HG02852 (cell line): ENCODE data around the gene CAMSAP1.

Experiments used
- ATAC-seq: cut with Tn5 transposase; IDR thresholded peaks from one replicate; pipeline ENCODE4 v1.9.1; 2021; ENCODE audit warnings: mild to moderate bottlenecking, moderate library complexity; ENCODE audit not compliant: unreplicated experiment

The CAMSAP1 gene

DNA sequence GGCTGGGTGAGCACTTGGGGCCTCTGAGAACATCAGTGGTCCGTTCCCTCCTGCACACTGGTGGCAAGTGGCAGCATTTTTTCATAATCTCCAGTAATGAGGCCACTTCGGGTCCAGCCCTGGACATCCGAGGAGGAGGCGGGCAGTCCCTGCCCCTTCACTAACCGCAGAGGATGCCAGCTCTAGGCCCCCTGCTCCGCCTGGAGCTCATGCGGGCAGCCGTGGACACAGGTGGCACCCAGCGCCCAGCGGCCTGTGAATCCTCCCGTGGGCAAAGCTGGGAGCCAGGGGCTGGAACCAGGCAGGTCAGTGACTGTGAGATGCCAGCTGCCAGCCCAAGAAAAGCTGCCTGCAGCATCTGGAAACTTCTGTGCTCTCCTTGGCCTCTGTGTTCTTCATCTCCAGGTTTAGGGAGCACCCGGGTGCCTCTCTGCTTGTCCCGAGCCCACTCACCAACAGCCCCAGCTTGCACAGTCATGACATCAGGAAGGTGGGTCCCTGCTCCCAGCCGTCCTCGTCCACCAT, 112.9 kb downstream of the CAMSAP1 start:
- no peak for ATAC-seq

GRCh38 chr9:135794057-135794335, 113.3 kb downstream of the CAMSAP1 start:
- no peak for ATAC-seq

GRCh38 chr9:135793221-135794056, 113.9 kb downstream of the CAMSAP1 start:
- ATAC-seq, result no peak

GRCh38 chr9:135792268-135793128, 114.8 kb downstream of the CAMSAP1 start:
- ATAC-seq, result no peak

DNA sequence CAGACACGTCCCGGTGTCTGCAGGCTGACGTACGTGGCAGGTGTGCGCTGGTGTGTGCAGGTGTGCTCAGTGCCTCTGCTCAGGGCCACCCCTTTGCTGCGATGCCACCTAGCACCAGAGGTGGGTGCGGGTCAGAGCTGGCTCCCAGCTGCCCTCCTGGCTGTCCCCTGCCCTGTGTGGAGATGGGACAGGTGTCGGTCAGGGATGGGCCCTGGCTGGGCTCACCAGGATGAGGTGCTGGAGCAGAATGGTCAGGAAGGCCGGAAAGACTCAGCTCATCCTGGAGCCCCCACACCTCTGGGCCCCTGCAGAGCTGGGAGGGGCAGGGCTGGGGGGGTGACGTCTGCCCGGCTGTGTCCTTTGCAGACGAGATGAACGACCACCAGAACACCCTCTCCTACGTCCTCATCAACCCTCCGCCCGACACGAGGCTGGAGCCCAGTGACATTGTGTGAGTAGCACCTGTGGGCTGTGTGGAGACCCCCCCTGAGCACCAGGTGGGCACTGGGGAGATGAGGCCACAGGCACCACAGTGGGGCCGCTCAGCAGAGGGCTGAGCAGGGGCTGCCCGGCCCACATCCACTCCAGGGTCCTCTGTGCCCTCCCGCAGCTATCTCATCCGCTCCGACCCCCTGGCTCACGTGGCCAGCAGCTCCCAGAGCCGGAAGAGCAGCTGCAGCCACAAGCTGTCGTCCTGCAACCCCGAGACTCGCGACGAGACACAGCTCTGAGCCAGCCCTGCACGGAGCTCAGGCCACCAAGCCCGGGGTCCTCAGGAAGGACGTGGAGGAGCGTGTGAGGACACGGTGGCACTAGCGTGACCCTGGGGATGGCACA, 115.7 kb downstream of the CAMSAP1 start:
- no peak for ATAC-seq

GRCh38 chr9:135790850-135791249, 116.5 kb downstream of the CAMSAP1 start:
- no peak for ATAC-seq

GRCh38 chr9:135790356-135790755, 117.0 kb downstream of the CAMSAP1 start:
- ATAC-seq, result no peak

- no peak for ATAC-seq
These were observed 117.5 kb downstream of the CAMSAP1 start for GRCh38 chr9:135789838-135790291.

DNA sequence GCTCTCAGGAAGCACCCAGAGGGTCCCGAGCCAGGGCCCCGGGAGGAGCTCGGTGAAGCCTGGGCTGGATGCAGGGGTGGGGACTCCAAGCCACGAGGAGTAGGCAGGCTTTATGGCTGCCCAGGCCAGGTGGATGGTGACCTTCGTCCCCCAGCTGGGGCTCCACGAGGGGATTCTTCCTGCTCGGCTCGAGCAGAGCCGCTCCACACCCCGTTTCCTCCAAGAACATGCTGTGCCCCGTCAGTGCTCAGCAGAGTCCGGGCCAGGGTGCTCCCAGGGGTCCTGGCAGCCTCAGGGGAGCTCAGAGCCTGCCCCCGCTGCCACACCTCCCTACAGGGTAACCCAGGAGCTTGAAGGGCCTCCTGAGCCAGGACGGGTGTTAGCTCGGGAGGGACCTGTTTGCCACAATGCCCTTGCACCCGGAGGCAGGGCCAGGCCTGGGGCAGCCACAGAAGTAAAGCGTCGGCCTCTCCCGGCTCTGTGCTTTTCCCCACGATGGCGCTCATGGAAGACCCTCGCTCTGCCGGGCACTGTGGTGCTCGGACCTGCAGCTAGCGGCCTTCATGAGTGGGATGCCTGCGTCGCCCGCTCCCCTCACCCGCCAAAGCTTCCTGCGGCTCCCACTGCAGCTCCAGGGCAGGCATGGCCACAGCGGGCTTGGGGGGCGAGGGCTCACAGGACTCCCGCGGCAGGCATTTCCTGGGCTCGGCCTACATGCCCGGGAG, 118.6 kb downstream of the CAMSAP1 start:
- ATAC-seq, result no peak

GRCh38 chr9:135787776-135788575, 119.4 kb downstream of the CAMSAP1 start:
- no peak for ATAC-seq

DNA sequence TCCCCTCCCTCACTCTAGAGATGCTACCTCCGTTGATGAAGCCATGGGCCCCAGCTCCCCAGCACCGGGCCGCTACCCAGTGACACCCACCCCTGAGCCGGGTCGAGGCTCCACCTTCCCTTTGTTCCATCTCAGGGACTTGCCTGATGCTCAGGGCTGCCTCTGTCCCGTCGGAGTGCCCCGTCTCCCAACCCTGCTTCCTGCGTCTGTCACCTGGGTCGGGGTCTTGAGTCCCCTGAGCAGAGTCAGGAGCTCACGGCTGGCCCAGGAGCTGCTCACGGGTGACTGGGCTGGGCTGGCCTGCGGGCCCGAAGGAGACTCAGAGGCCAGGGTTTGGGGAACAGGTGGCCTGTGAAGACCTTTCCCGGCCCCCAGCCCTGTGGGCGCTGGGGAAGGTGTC, 120.0 kb downstream of the CAMSAP1 start:
- ATAC-seq, result no peak

DNA sequence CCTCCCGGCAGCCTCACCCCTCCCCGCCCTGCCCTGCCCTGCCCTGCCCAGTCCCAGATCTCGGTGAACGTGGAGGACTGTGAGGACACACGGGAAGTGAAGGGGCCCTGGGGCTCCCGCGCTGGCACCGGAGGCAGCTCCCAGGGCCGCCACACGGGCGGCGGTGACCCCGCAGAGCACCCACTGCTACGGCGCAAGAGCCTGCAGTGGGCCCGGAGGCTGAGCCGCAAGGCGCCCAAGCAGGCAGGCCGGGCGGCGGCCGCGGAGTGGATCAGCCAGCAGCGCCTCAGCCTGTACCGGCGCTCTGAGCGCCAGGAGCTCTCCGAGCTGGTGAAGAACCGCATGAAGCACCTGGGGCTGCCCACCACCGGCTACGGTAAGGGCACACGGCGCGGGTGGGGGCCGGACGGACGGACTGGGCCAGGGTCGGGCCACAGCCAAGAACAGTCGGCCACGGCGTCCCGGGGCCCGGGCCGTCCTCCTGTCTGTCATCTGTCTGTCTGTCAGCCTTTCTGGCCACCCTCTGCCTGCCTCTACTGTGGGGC, 121.1 kb downstream of the CAMSAP1 start:
- ATAC-seq, result no peak

GRCh38 chr9:135785013-135785575, 122.3 kb downstream of the CAMSAP1 start:
- ATAC-seq, result no peak

DNA sequence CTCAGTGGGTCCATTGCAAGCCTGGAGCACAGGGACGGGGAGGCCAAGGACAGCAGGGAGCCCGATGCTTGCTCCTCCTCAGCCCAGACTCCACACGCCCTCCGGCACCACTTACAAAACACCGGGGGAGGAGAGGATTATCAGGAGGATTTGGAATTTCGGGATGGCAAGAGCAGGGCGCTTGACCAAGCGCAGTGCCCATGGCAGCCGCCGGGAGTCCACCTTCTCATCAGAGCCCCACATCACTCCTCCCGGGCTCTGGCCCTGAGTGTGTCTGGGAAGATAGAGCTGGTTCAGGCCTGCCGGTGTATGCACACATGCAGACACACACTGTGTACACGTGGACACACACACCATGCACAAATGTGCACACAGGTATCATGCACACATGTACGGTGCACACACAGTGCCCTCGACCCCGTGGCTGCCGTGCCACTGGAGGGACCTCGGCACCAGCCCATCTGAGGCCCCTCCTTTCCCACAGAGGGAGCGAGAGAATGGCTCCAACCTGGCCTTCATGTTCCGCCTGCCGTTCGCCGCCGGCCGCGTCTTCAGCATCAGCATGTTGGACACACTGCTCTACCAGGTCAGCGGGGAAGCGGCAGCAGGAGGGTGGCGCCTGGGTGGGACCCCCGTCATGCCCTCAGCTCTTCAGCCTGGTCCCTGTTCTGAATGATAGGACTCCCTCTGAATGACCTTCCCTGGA, 123.7 kb downstream of the CAMSAP1 start:
- ATAC-seq, result no peak

GRCh38 chr9:135782946-135783345, 124.4 kb downstream of the CAMSAP1 start:
- ATAC-seq, result no peak

DNA sequence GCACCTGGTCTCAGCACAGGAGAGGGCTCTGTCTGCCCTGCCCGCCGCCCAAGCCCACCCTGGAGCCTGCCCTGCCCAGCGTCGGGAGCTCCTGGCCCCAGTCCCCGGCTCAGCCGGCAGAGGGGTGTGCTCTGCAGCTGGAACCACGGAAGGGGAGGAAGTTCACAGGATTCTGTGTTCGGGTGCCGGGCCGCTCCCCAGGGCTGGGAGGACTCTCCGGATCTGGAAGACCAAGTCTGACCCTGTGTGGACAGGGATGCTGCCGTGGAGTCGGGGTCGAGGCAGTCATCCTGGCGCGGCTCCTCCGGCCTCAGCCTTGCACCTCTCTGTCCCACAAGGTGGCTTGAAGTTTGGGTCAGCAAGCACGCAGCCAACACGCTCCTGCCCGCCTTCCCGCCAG, 126.7 kb downstream of the CAMSAP1 start:
- no peak for ATAC-seq

DNA sequence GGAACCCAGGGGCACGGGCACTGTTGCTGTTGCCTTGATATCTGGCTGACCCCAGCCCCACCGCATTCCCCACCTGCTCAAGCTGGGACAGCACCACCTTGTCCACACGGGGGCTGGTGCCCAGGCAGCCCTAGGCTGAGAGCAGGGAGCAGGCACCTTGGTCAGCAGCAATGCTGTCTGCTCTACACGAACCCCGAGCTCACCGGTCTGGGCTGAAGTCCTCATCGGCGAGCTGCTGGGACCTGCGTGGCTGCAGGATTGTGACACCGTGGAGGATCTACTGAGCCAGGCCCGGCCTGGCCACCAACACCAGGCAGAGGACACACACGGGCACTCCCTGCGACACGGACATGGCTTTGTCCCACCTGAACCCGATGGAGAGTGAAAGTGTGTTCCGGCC, 127.3 kb downstream of the CAMSAP1 start:
- ATAC-seq, result no peak

GRCh38 chr9:135779571-135779970, 127.8 kb downstream of the CAMSAP1 start:
- no peak for ATAC-seq
